ENCODE results near the gene NMRK1.

The NMRK1 gene

DNA sequence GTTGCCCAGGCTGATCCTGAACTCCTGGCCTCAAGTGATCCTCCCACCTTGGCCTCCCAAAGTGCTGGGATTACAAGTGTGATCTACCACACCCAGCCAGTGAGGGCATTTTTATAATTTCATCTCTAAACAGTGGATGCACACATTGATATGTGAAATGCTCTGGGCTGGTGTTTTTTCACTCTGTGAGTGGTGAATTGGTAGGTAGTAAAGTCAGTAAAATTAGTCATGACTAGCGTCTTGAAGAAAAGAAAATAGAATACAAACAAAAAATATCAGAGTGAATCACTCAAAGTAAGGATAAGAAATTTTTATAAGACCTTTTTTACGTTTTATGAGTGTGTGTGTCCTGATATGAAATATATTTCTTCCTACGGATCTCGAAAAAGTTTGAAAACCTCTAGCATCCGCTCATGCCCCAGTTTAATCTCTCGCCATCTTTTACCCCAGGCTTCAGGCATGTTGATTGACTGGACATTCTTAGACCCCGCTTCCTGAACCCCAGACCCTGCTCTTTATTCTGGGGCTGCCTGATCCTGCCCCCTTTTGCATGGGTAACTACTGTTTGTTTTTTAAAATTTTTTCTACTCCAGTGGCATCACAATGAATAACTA, 14.3 kb upstream of the NMRK1 start:
- no peak for DNase-seq (ENCODE audit: low read depth in 3 of 3)

DNA sequence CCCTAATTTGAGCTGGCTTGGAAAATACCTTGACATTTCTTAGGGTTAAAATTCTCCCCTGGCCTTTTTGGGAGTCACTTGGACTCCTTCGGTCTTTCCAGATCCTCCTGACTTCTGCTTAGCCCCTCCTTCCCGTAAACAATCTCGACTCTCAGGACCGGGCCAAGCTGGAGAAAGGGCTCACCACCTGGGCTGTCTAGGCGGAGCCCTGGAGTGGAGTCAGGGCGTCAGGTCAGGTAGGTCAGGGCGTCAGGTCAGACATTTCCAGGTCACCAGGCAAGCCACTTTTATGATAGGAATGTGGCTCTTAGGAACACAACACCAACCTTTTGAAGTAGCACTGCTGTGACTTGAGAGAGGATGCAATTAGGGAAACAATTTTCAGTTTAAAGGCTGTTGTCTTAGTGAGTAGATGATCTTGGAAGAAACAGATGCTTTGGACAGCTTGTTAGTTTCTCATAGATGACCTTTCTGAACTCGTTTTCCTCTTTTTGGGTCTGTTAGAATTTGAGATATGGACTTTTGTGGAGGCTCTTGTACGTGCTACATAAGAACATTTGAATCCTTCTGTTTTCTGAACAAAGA, 13.1 kb upstream of the NMRK1 start:
- no peak for DNase-seq (ENCODE audit: low read depth in 3 of 3)

- no peak for DNase-seq (ENCODE audit: low read depth in 3 of 3)
Measured at GRCh38 chr9:75096796-75097195, 8.8 kb upstream of the NMRK1 start.

GRCh38 chr9:75092766-75093165, 4.8 kb upstream of the NMRK1 start:
- no peak for DNase-seq (ENCODE audit: low read depth in 3 of 3)

- no peak for DNase-seq (ENCODE audit: low read depth in 3 of 3)
Measured at GRCh38 chr9:75090579-75090978, 2.6 kb upstream of the NMRK1 start.

DNA sequence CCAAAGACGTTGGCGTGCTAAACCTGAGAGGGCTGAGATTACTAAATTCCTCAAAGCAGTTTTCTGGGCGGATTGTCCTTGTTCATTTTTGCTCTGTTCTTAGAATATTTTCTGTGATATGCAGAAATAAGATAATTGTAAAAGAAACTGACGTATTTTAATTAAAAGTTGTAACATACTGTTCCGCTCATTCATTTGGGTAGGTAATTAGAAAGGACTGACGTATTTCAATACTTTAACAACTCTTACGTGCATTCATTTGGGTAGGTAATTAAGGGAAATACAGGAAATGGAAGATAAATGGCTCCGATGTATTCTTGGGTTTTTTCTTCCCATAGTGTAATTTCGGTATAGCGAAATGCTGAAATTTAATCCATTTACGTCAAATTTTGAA, 1.4 kb upstream of the NMRK1 start:
- DNase-seq (ENCODE audit: low read depth in 3 of 3): no peak

DNA sequence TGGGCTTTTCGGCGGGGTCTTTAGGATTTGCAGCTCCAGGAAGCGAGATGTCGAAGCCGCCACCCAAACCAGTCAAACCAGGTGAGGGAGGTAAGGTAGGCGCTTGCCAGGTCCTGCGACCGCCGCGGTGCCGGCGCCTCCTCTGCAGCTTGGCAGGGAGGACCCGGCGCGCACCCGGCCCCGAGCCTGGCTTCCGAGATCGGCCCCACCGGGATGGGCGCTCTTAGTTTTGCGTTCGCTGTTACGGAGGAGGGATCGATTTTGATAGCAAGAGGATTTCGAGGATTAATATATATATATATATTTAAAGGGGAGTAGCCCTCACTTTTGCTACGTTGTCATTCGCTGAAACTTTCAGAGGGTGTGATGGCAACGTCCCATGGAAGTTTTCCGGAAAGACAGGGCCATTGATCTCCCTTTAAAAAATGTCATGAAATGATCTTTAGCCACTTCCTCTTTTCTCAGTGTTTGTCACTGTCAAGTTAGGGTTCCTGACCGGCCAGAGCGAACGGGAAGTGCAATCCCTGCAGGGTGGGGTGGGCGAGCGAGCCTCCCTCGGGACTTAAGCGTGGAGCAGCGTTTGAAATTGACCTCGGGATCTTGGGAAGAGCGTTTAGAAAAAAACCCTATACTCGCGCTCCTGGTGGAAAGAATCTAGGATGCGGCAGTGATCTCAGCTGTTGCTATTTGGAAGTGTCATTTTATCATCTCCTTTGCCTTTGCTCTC, 854 bp upstream of the NMRK1 start:
- DNase-seq (ENCODE audit: low read depth in 3 of 3): peak in 1 of 3 experiments; percentile 29

GRCh38 chr9:75087289-75087823, 599 bp downstream of the NMRK1 start:
- no peak for DNase-seq (ENCODE audit: low read depth in 3 of 3)

DNA sequence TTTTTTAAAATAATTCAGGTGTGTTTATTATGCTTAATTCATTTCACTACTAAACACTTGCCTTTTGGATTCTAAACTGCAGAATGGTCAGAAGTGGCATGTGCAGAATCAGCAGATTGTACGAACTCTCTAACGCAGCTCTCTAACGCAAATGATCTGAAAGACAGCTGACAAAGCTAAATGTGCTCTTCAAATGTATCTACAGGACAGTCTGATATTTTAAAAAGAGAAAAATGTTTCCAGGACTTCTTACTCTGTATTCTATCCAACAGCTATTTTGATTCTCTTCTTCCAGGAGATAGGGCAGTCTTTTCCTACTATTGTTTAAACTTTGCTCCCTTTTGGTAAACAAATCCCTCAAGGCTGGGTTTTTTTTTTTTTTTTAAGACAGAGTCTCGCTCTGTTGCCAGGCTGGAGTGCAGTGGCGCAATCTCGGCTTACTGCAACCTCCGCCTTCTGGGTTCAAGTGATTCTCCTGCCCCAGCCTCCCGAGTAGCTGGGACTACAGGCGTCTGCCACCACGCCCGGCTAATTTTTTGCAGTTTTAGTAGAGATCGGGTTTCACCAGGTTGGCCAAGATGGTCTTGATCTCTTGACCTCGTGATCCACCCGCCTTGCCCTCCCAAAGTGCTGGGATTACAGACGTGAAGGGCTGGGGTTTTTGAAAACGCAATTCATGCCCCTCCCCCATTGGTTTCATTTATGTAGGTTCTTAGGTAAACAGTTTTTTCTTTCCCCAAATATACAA, 1.2 kb downstream of the NMRK1 start:
- no peak for DNase-seq (ENCODE audit: low read depth in 3 of 3)

DNA sequence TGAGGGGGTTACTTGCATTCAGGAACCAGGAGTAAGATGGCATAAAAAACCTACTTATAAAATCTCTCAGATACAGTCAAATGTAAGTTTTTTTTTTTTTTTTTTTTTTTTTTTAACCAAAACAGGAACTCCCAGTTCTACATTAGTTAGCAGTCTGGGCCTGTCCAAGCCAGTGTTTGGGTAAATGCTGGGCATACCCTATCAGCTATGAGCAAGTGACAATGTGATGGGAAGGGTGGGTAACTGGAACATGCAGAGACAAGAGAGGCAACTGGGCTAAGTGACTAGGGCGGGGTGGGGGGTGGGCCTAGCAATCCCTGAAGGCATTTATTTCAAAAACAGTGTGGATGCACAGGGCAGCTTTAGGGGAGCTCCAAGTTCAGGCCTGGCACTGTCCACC, 2.3 kb downstream of the NMRK1 start:
- DNase-seq (ENCODE audit: low read depth in 3 of 3): no peak

DNA sequence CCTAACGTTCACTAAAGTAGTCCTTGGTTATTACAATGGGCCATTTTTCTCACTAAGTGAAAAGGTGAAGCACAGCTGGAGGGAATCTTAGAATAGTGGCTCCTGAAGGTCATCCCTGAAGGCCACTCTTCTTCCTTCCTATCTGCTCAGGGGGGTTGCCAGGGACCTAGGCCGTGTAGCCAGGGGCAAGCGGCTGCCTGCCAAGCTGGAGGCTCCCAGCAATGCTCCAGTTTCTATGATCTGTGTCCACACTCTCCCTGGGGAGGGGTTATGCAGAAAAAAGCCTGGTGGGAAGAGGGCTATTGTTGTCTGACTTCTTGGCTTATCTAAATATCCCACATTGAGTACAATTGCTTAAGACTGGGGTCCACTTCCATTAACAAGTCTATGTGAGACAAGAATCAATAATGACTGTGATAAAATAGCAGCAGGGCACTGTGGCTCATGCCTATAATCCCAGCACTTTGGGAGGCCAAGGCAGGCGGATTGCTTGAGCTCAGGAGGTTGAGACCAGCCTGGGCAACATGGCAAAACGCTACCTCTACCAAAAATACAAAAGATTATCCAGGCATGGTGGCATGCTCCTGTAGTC, 3.8 kb downstream of the NMRK1 start:
- DNase-seq (ENCODE audit: low read depth in 3 of 3): no peak

DNA sequence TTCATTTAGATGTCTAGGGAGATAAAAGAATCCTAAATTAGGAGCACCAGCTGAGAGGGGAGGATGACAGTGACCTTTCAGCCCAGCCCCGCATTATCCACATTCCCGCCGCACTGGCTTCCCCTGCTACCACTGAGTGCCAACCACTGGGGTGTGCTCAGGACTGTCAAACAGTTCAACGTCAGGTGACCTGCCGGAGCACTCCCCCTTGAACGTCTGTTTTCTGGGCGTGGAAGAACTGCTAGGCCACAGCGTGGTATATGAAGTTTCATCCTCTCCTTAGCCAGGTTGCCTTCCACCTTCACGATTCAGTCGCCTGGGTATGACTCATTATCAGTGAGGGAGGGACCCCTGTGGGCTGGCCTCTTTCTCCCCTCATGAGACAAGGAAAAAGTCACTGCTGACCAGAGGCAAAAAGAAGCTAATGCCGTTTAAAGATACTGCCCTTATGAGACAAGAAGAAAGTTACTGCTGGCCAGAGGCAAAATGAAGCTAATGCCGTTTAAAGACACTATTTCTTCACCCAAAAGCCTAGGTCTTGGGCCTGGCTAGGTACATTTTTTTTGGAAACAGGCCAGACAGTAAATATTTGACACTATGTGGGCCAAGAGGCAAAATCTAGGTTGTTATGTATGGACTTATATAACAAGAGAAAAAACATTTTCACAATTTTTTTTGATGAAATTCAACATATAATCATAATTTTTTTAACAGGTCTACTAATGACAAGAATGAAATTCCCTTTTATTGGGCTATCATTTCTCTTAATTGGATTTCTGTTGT, 4.6 kb downstream of the NMRK1 start:
- no peak for DNase-seq (ENCODE audit: low read depth in 3 of 3)

DNA sequence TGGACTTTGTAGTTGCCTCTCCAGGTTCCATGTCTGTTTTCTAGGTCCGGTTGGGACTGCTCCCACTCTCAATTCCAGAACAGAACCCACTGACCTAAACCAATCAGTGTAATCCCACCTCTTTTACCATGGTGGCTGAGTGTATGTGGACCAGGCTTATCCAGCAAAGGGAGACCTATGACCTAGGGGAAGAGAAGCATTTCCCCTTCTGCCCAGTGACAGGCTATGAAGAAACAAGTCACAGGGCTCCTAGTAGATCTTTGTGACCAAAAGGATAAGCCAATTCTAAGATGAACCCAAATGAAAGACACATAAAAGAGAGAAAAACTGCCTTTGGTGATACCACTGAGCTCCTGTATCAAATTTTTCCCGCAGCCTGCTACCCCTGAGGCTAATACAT, 6.3 kb downstream of the NMRK1 start:
- no peak for DNase-seq (ENCODE audit: low read depth in 3 of 3)

DNA sequence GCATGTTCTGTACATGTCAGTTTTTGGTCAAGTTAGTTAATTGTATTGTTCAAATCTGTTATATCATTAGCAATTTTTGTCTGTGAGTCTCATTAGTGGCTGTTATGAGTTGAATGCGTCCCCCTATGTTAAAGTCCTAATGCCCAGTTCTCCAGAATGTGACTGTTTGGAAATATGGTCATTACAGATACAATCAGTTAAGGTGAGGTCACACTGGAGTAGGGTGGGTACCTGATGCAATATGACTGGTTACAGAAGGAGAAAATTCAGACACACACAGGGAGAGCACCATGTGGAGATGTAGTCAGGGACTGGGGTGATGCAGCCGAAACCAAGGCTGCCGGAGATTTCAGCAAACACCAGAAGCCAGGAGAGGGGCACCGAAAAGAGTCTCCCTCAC, 15.1 kb downstream of the NMRK1 start:
- no peak for DNase-seq (ENCODE audit: low read depth in 3 of 3)

GRCh38 chr9:75071530-75072122, 16.3 kb downstream of the NMRK1 start:
- DNase-seq (ENCODE audit: low read depth in 3 of 3): peak; percentile 38 to 59 (median 54)

- DNase-seq (ENCODE audit: low read depth in 3 of 3): no peak
Measured at GRCh38 chr9:75069171-75069570, 18.8 kb downstream of the NMRK1 start.

GRCh38 chr9:75067894-75068293, 20.1 kb downstream of the NMRK1 start:
- DNase-seq (ENCODE audit: low read depth in 3 of 3): no peak

DNA sequence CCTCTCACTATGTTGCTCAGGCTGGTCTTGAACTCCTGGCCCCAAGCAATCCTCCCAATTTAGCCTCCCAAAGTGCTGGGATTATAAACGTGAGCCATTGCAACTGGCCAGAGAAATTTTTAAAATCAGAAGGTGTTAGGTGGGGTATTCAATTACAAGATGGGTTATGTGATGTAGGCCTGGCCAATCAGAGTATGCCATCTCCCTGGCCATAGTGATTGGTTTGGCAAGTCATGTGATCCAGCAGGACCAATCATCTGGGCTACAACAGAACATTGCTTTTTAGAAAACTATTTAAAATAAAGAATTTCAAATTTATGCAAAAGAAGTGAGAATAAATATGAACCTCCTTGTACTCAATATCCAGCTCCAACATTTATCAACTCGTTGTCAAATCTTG, 22.4 kb downstream of the NMRK1 start:
- no peak for DNase-seq (ENCODE audit: low read depth in 3 of 3)

DNA sequence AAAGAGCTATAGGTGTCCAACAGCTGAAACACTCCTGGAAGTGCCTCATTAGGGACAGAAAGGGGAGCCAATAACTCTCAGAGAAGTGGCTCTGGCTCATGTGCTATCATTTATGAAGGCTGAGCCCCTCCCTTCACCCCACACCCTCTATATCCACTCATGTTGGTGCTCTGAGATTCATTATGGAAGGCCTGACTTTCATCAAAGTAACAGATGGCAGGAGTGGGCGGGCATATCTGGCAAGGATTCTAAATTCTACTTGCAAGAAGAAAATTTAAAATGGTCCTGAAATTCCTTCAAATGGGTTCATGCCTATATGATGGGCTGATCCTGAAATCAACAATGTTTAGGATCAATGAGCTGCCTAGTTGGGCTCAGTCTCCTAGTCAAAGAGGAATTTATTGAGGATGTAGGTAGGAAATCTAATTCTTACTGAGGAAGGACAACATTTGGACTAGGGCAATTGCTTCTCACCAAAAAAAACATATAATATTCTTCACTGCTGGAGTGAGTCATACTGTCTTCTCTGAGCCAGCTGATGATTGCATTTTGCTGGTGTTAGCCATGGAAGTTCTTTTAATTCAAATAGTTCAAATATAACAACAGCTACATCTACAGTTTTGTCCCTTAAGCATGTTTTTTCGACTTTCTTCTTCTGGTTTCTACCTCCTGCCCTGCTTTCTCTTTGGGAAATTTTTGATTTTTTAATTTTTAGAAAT, 23.5 kb downstream of the NMRK1 start:
- no peak for DNase-seq (ENCODE audit: low read depth in 3 of 3)

All from stimulated activated CD4-positive, alpha-beta T cell treated with anti-CD3 and anti-CD28 coated beads, TNF-alpha, amount 100 ng/mL, for 4 hours (primary cell).